ENCODE data around the gene AGK.

DNA sequence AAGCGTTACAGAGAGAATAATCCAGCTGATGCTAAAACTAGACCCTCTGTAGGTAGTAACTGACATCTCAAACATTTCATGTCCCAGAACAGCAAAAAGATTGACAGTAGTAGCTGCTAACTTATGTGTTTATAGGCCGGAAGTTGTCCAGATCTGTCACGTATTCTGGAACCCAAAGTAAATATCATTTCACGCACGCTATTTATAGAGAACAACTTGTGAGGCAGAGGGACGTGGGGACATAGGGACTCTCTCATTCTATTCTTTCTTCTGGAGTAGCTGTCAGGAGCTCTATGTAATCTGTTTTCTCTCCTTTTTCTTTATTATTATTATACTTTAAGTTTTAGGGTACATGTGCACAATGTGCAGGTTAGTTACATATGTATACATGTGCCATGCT lies 22.3 kb downstream of the AGK start:
- TF ChIP-seq POLR2AphosphoS5 (IDR thresholded peaks at IDR 0.05; ENCODE audit: low read depth, low read length): no peak
- no peak for TF ChIP-seq CTCF (IDR thresholded peaks at IDR 0.05)
- no peak for TF ChIP-seq SIN3A (IDR thresholded peaks at IDR 0.05; ENCODE audit: borderline replicate concordance, insufficient read depth, low read depth, low read length)

Data from Panc1 (cell line).